HG02852 (cell line): Measurements from ENCODE around the gene FSTL4.

Experiments
- ATAC-seq: cut with Tn5 transposase; IDR thresholded peaks from one replicate; pipeline ENCODE4 v1.9.1; 2021; ENCODE audit warnings: mild to moderate bottlenecking, moderate library complexity; ENCODE audit not compliant: unreplicated experiment

FSTL4 gene

GRCh38 chr5:133520991-133521706 lies 91.2 kb downstream of the FSTL4 start:
- ATAC-seq, result no peak

- ATAC-seq, result no peak
These were observed 92.3 kb downstream of the FSTL4 start for GRCh38 chr5:133520062-133520461.

- no peak for ATAC-seq
These were observed 93.2 kb downstream of the FSTL4 start for GRCh38 chr5:133519191-133519590.

- no peak for ATAC-seq
These were observed 97.9 kb downstream of the FSTL4 start for GRCh38 chr5:133514456-133514855.

GRCh38 chr5:133512896-133513295 lies 99.4 kb downstream of the FSTL4 start:
- no peak for ATAC-seq

- no peak for ATAC-seq
These were observed 100.6 kb downstream of the FSTL4 start for GRCh38 chr5:133511653-133512235.

GRCh38 chr5:133510634-133511262 lies 101.6 kb downstream of the FSTL4 start:
- no peak for ATAC-seq

GRCh38 chr5:133509742-133510079 lies 102.6 kb downstream of the FSTL4 start:
- ATAC-seq, result no peak

- no peak for ATAC-seq
These were observed 103.2 kb downstream of the FSTL4 start for GRCh38 chr5:133508845-133509741.

- no peak for ATAC-seq
These were observed 104.0 kb downstream of the FSTL4 start for GRCh38 chr5:133508331-133508730.

- no peak for ATAC-seq
These were observed 106.2 kb downstream of the FSTL4 start for GRCh38 chr5:133506181-133506580.

GRCh38 chr5:133503511-133503910 lies 108.8 kb downstream of the FSTL4 start:
- ATAC-seq, result no peak

GRCh38 chr5:133499895-133500294 lies 112.4 kb downstream of the FSTL4 start:
- no peak for ATAC-seq

GRCh38 chr5:133497608-133498348 lies 114.6 kb downstream of the FSTL4 start:
- ATAC-seq, result no peak

- ATAC-seq, result no peak
These were observed 115.7 kb downstream of the FSTL4 start for GRCh38 chr5:133496631-133497030.

GRCh38 chr5:133494923-133495246 lies 117.5 kb downstream of the FSTL4 start:
- ATAC-seq, result no peak

- ATAC-seq, result no peak
These were observed 118.0 kb downstream of the FSTL4 start for GRCh38 chr5:133494232-133494922.

GRCh38 chr5:133489632-133490031 lies 122.7 kb downstream of the FSTL4 start:
- ATAC-seq, result no peak

GRCh38 chr5:133487093-133487492 lies 125.2 kb downstream of the FSTL4 start:
- ATAC-seq, result no peak

GRCh38 chr5:133485468-133485867 lies 126.9 kb downstream of the FSTL4 start:
- no peak for ATAC-seq
